Loucy (cell line): ENCODE measurements around the gene DHRS12.
A peak's percentile ranks its signal among the peaks of the same experiment; 100 is the strongest.

Experiments used
- H2AFZ ChIP-seq: fragments of 200-600 bp; sonication (generic); 2 replicates; pipeline ENCODE4 v1.6.0; 2016; ENCODE audit warnings: antibody characterized with exemption, mild to moderate bottlenecking, low read length, moderate library complexity
- H3F3A ChIP-seq: fragments of 200-600 bp; 2 replicates; pipeline ENCODE4 v1.6.0; 2016; ENCODE audit warnings: antibody characterized with exemption, low read depth, mild to moderate bottlenecking
- H3K27me3 ChIP-seq: fragments of 200-600 bp; sonication (generic); 2 replicates; pipeline ENCODE4 v1.6.1; 2014; ENCODE audit warnings: low read length, mild to moderate bottlenecking; ENCODE audit not compliant: insufficient read depth, poor library complexity, severe bottlenecking
- H3K36me3 ChIP-seq: fragments of 200-600 bp; sonication (generic); 2 replicates; pipeline ENCODE4 v1.6.1; 2016; ENCODE audit warnings: low read length; ENCODE audit not compliant: insufficient read depth
- H3K4me1 ChIP-seq: fragments of 200-600 bp; sonication (generic); 2 replicates; pipeline ENCODE4 v1.5.1; 2014; ENCODE audit warnings: low read length, mild to moderate bottlenecking; ENCODE audit not compliant: insufficient read depth, poor library complexity, severe bottlenecking
- H3K4me2 ChIP-seq: fragments of 200-600 bp; sonication (generic); 2 replicates; pipeline ENCODE4 v1.6.0; 2014; ENCODE audit warnings: antibody characterized with exemption, low read length, low read depth, mild to moderate bottlenecking; ENCODE audit not compliant: poor library complexity, severe bottlenecking
- H3K4me3 ChIP-seq: fragments of 200-600 bp; sonication (generic); 2 replicates; pipeline ENCODE4 v1.5.1; 2014; ENCODE audit warnings: low read length, mild to moderate bottlenecking, mixed read lengths; ENCODE audit not compliant: poor library complexity, severe bottlenecking
- H3K79me2 ChIP-seq: fragments of 200-600 bp; sonication (generic); 2 replicates; pipeline ENCODE4 v1.6.1; 2014; ENCODE audit warnings: low read length; ENCODE audit not compliant: insufficient read depth
- H3K9ac ChIP-seq: fragments of 200-600 bp; sonication (generic); 2 replicates; pipeline ENCODE4 v1.6.0; 2014; ENCODE audit warnings: mild to moderate bottlenecking, low read depth, low read length, moderate library complexity; ENCODE audit not compliant: poor library complexity, severe bottlenecking
- H3K9me2 ChIP-seq: fragments of 200-600 bp; sonication (generic); replicated peaks from 2 replicates; pipeline ENCODE4 v1.6.1; 2016; ENCODE audit warnings: low read depth, low read length, mixed read lengths
- H3K9me3 ChIP-seq: fragments of 200-600 bp; sonication (generic); 2 replicates; pipeline ENCODE4 v1.6.1; 2014; ENCODE audit warnings: mild to moderate bottlenecking, antibody characterized with exemption, low read length, low read depth; ENCODE audit not compliant: insufficient read depth
- H4K20me1 ChIP-seq: fragments of 200-600 bp; sonication (generic); 2 replicates; pipeline ENCODE4 v1.6.0; 2014; ENCODE audit warnings: antibody characterized with exemption, low read length, mild to moderate bottlenecking; ENCODE audit not compliant: insufficient read depth, poor library complexity, severe bottlenecking
- EZH2phosphoT487 ChIP-seq: fragments of 200-600 bp; IDR thresholded peaks from 2 replicates; pipeline ENCODE4 v1.6.1; 2018; ENCODE audit warnings: antibody characterized with exemption, mild to moderate bottlenecking, moderate library complexity, borderline replicate concordance
- TF ChIP-seq, protein P1 (sequence below): fragments of 200-600 bp; sonication (generic); conservative IDR thresholded peaks from 2 replicates; pipeline ENCODE4 v1.5.1; 2014; ENCODE audit warnings: mild to moderate bottlenecking, antibody characterized with exemption, low read length

The DHRS12 gene

GRCh38 chr13:51817717-51818116 is 13.8 kb upstream of the DHRS12 start:
- peaks cover 44% of the 10 kb centered on the region for H3K4me1 ChIP-seq
- H3K4me3 ChIP-seq: no peak overlapping the region
- no peak overlapping the region for H3K9ac ChIP-seq
- H3K36me3 ChIP-seq: no peaks in the 10 kb centered on the region
- H3K9me2 ChIP-seq: no peaks in the 10 kb centered on the region
- H3F3A ChIP-seq: 0 out of 2 replicates have a peak, but pooled peaks cover 3% of the 10 kb centered on the region
- no peak overlapping the region for H3K4me2 ChIP-seq
- no peaks in the 10 kb centered on the region for H3K9me3 ChIP-seq
- no peaks in the 10 kb centered on the region for H3K79me2 ChIP-seq
- no peak for TF ChIP-seq EZH2phosphoT487
- TF ChIP-seq, protein P1, sequence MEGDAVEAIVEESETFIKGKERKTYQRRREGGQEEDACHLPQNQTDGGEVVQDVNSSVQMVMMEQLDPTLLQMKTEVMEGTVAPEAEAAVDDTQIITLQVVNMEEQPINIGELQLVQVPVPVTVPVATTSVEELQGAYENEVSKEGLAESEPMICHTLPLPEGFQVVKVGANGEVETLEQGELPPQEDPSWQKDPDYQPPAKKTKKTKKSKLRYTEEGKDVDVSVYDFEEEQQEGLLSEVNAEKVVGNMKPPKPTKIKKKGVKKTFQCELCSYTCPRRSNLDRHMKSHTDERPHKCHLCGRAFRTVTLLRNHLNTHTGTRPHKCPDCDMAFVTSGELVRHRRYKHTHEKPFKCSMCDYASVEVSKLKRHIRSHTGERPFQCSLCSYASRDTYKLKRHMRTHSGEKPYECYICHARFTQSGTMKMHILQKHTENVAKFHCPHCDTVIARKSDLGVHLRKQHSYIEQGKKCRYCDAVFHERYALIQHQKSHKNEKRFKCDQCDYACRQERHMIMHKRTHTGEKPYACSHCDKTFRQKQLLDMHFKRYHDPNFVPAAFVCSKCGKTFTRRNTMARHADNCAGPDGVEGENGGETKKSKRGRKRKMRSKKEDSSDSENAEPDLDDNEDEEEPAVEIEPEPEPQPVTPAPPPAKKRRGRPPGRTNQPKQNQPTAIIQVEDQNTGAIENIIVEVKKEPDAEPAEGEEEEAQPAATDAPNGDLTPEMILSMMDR: no peak
- H4K20me1 ChIP-seq: no peaks in the 10 kb centered on the region
- no peaks in the 10 kb centered on the region for H3K27me3 ChIP-seq
- no peak overlapping the region for H2AFZ ChIP-seq

- TF ChIP-seq EZH2phosphoT487: no peak
- TF ChIP-seq, protein P1: no peak
- Histone ChIP-seq H3K4me1 (peaks cover 39% of the 10 kb centered on the region), H3K4me3 (no peak overlapping the region), H3K9ac (no peak overlapping the region), H3K9me3 (no peaks in the 10 kb centered on the region), H3K4me2 (no peak overlapping the region), H3K79me2 (no peaks in the 10 kb centered on the region), H3F3A (0 out of 2 replicates have a peak, but pooled peaks cover 1% of the 10 kb centered on the region), H2AFZ (no peak overlapping the region), H3K36me3 (no peaks in the 10 kb centered on the region), H3K9me2 (no peaks in the 10 kb centered on the region), H3K27me3 (no peaks in the 10 kb centered on the region), H4K20me1 (no peaks in the 10 kb centered on the region)
These were observed 12.8 kb upstream of the DHRS12 start for GRCh38 chr13:51816604-51817249.

DNA sequence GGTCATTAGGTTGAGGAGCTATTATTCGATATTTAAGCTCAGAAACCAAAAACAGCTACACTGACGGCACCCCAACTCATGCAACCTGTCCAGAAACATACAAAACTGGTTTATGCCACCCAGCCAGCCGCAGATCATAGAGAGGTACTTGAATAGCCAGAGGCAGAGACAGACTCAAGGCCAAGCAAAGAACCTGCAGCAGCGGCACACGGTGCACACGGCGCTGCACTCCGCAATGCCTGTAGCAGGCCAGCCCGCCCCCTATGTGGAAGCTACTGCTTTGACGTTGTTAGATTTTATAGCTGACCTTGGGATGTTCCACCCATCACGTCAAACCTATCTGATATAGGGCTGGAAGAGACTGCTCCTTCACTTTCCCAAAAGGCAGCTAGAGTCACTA is 11.9 kb upstream of the DHRS12 start:
- no peaks in the 10 kb centered on the region for H3F3A ChIP-seq
- no peak overlapping the region for H3K4me3 ChIP-seq
- no peaks in the 10 kb centered on the region for H4K20me1 ChIP-seq
- no peaks in the 10 kb centered on the region for H3K36me3 ChIP-seq
- peaks cover 38% of the 10 kb centered on the region for H3K4me1 ChIP-seq
- H3K9ac ChIP-seq: no peak overlapping the region
- TF ChIP-seq, protein P1: no peak
- no peak for TF ChIP-seq EZH2phosphoT487
- peak overlapping the region; percentile 69 for H2AFZ ChIP-seq
- no peak overlapping the region for H3K4me2 ChIP-seq
- H3K9me2 ChIP-seq: no peaks in the 10 kb centered on the region
- H3K9me3 ChIP-seq: no peaks in the 10 kb centered on the region
- H3K27me3 ChIP-seq: no peaks in the 10 kb centered on the region
- no peaks in the 10 kb centered on the region for H3K79me2 ChIP-seq
